Activated CD8-positive, alpha-beta memory T cell treated with anti-CD3 and anti-CD28 coated beads for 48 hours (primary cell): Measurements from ENCODE around the gene OTOG.

Experiments used
- DNase-seq, 3 experiments: peaks; one replicate each; pipeline ENCODE4 v3.0.0-alpha.2; 2020; ENCODE audit warnings: low read depth in 2 of 3, low spot score in 2 of 3

Gene OTOG

DNA sequence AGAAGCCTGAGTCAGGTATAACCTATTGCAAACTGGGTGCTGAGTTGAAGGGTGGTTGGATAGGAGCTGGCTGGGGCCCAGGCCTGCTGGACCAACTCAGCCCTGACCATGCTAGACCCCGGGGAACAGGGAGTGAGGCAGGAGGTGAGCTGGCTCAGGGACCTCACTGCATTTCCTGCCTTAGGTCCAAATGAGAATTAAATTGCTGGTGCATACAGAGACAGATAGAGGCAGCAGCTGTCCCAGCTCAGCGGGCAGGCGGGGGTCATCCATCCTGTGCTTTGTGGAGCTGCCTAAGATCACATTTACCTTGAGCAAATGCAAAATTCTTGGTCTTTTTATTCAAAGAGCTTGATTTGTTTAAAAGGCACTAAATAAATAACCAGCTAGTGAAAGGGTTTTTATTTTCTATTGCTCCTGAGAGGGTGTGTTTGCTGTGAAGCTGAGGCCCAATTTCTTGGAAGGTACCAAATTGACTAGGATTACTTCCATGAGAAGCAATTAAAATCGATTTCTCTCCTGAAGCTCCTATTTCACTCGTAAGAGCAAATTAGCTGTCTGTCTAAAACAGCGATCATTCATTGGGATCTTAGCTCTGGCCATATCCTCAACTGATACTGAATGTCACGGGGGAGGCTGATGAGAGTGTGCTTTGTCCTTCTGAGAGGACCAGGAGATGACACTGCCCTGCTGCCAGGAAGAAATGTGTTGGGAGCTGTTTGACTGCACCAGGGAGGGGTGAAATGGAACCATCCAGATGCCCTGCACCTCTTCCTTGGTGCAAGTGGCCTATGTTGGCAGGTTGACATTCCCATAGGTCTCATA lies 27.8 kb upstream of the OTOG start:
- no peak for DNase-seq

DNA sequence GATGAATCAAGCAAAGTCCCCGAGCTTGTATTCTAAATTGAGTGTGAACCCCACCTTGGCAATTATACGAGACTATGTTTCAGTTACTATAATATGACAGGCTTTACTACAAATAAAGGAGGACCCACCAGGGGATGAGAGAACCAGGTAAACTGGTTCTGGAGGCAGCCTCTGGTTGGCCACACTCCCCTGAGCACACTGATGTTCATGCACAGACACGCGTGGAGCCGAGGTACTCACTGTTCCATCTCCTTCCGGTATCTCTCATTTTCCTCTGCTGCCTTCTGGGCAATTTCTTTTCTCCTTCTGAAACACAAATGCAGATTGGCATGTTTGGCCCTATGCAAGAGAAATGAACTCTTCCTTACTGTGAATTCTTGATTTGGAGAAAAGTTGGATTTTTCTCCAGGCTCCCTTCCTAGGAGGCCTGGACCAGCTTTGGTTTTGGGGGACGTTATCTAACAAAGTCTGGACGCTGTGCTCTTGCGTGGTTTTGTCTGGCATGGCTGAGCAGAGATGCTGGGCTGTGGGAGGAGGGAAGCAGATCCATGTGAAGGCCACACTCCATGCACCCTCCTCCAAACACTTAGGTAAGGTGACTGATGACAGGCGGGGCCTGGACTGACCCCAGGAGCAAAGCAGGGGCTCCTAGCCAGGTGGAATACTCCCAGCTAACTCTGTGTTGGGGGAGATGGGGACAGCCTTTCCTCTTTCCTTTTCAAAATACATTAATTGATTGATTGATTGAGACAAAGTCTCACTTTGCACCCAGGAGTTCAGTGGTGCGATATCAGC lies 25.8 kb upstream of the OTOG start:
- DNase-seq = no peak

DNA sequence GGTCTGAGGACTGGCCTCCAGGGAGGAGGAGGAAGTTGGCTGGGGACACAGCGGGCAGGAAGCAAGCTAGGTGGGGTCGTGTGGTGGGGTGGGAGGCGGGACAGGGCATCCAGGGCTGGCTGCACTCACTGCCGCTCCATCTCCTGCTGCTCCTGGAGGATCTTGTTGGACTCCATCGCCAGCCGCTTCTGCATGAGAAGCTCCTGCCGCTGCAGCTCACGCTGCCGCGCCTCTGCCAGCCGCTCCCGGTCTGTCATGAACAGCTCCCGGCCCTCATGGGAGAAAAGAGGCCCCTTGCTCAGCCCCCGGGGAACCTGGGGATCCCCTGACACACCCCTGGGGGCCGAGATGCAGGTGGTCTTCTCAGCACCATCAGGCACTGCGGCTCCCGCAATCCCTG lies 24.4 kb upstream of the OTOG start:
- no peak for DNase-seq

DNA sequence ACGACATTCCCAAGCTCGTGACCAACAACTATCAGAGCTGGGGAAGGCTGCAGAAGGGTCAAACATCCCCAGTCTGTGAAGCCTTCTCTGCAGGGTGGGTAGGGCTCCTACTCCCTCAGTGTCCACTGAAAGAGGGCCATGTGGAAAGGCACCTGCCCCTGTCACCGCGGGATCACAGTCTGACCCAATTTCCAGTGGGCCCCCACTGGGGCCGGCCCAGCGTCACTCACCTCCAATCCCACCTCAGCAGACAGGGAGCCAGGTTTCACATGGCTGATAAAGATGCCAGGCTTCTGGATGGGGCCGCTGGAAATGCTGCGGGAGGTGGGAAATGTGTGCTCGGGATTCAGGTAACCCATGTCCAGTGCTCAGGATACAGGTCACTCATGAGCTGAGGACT lies 22.8 kb upstream of the OTOG start:
- DNase-seq = no peak

DNA sequence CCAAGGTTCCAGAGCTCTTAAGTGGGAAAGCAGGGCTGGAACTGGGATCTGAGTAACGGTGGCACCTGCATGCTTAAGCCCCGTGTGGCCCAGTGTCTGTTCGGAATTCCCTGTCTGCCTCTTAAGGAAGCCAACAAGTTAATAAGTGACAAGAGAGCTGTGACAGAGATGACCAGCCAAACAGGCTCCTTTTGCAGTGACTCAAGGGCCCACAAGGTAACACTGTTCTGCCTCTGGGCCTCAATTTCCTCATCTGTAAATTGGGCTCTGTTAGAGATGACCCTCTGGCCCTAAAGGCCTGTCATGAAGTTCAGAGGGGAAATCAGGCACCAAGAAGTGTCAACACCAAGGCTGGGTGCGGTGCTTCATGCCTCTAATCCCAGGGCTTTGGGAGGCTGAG lies 21.5 kb upstream of the OTOG start:
- no peak for DNase-seq

DNA sequence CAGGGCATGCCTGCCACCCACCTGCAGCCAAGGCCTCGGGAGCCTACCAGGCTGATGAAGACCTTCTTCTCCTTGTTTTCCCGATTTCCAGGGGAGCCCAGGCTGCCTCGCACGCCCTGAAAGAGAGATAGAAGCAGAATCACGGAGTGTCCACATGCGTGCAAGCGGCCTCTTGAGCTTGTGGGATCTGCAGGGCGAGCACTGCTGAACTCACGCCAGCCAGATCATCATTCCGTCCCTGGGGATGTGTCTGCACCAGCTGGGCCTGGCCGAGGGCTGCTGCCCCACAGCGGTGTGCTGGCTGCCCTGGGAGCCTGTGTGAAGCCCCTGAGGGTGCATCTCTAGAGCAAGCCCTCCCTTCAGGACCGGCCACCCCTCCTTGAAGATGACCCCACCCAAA lies 20.7 kb upstream of the OTOG start:
- no peak for DNase-seq

DNA sequence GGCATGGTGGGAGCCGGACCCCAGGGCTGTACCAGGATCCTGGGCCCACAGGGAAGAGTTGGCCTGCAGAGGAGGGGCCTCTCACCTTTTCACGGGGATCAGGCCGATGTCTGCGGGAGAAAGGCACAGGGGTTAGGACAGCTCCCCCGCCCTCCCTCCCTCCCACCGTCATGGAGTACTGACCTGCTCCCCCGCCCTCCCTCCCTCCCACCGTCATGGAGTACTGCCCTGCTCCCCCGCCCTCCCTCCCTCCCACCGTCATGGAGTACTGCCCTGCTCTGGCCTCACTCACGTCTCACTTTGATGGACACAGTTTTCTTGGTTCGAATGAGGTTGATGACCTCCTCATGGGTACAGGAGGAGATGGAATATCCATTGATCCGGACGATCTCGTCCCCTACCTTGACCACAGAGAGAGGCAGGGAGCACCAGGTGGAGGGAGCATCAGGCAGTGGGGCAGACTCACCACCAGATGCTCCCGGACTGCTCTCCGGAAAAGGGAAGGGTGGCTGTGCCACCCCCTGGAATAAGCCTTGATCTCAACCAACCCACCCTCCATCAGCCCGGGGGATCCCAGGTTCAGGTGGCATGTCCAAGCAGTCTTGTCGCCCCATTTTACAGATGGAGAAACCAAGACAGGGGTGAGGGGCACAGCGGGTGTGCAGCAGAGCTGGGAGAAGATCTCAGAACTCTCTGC lies 20.0 kb upstream of the OTOG start:
- no peak for DNase-seq

DNA sequence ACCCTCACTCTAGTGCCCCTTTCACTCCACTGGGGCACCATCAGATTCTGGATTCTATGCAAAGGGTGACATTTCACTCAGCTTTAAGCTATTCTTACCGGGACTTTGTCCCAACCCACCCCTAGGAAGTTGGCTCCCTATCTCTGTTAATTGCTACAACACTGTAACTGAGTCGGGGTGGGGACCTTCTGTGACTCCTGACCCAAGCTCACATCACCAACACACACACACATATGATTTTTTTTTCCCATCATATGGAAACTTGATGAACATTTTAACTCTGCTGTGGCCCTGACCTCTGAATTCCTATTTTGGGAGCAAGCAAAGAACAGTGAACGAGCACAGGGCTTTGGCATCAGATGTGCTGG lies 19.4 kb upstream of the OTOG start:
- no peak for DNase-seq

DNA sequence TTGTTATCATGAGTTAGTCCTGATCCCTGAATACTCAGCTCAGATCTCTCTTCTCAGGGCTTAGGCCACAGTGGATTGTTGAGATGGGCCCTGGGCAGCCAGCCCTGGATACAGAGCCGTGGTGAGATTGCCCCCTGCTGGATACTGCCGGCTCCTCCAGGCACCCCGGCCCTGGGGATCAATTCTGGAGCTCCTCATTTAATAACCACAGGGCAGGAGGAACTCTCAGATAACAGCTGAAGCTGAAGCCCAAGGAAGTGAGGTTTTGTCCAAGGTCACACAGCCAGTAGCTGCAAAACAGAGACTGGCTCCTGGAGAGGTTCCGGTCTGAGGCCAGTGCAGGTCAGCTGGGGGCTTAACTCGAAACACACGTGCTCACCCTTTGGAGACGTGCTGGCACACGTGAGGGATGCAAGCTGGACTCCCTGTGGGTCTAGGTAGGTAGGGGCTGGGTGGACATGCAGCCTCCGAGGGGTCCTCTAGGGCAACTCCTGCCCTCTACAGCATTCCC lies 18.8 kb upstream of the OTOG start:
- peak in 2 of 3 experiments; percentile 29 to 30 for DNase-seq

DNA sequence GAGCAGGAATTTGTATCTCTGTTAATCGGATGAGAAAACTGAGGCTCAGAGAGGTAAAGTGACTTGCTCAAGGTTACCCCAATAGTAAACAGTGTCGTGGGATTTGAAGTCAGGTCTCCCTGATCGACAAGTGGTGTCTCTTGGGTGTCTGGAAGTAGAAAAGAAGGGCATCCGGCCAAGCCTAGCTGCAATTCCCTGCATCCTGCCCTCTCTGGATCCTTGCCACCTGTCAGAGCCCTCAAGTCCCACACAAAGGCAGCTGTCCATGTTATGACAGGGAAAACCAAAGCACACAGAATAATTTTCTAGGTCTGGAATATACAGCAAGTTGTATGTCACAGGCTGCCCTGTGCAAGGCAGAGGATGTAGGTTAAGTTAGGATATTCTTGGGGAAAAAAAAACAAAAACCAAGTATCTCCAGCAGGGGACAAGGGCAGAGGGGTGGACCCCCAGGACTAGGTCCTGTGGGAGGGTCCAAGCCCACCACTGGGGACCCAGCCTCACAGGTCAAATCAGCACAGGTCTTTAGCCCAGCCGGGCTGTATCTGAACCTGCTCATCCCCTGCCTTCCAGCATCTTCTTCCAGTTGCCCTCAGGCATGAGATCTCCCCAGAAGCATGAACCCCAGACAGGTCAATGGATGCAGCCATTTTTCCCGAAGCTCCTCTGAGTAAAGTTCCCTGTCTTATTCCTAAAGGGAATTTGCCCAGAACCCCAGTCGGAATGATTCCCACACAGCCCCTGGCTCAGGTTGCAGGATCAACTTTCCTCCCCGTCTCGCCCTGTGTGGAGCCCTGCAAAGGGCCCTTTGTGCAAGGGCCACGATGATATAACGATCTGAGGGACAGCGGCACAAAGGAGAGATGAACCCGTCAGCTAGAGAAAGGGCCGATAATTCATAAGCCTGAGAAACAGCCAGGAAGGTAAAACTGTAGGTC lies 17.9 kb upstream of the OTOG start:
- DNase-seq = no peak

DNA sequence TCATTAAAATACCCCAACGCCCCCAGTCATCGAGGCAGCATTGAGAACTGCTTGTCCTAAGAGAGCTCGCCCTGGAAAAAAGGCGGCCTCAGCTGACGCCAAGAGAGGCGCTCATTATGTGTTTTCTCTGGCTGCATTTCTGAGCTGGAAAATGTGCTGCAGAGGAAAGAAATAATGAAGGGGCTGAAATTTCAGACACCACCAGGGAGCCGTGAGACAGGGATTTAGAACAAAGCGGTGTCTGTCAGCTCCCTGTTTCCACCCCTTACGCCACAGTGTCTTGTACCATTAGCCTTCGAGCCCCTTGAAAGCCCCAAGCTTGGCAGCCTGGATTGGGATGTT lies 17.2 kb upstream of the OTOG start:
- DNase-seq = no peak

DNA sequence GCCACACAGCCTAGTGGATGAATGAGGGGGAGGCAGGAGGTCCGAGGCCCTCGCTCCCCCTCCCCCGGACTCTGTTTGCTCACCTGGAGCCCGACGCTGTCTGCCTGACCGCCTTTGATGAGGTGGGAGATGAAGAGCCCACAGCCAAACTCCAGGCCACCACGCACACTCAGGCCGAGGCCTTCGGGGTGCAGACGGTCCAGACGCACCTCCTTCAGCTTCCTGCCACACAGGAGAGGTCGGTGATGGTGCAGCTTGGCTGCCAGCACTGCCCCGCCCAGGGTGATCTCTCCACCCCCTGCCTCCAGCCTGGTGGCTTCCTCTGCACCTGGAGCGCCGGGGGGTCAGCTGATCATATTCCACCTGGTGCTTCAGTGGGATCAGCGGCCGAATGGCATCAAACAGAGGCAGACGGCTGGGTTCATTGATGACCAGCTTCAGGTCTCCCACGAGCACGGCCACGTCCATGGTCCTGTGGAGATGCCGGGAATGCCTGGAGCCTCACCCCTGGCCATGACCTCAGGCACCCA lies 15.9 kb upstream of the OTOG start:
- DNase-seq = no peak

DNA sequence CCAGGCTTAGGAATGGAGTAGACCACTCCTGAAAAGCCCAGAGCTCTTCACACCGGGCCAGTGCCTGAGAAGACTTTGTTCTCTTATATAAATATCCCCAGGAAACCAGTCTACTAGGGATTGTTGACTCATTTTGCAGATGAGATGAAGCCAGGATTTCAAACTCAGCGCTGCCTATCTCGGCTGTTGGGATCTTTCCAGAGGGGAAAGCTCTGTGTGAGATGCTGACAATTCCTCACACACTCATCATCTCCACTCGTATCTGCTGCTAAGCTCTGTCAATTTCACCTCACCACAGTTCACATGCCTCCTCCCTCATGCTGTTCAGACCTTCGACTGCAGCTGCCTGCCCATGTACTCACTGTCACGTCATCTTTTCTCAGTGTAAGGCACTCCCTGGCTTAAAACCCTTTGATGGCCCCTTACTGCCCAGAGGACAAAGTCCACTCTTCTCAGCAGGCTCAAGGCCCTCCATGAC lies 15.4 kb upstream of the OTOG start:
- DNase-seq = no peak

DNA sequence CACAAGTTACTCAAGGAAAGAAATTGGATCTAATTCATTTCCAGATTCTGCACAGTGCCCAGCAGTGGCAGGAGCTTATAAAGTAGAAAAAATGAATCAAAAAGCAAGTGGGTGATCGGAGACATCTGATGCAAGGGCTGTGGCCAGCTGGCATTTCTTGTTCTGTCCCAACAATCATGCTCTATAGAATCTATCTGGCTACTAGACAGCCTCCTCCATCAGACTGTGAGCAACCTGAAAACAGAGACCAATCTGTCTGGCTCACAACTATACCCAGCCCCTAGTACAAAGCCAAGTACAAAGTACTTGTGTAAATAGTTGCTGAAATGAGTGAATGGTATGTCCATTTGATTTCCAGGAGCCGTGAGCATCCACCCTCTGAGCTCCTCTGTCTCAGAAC lies 14.3 kb upstream of the OTOG start:
- no peak for DNase-seq

DNA sequence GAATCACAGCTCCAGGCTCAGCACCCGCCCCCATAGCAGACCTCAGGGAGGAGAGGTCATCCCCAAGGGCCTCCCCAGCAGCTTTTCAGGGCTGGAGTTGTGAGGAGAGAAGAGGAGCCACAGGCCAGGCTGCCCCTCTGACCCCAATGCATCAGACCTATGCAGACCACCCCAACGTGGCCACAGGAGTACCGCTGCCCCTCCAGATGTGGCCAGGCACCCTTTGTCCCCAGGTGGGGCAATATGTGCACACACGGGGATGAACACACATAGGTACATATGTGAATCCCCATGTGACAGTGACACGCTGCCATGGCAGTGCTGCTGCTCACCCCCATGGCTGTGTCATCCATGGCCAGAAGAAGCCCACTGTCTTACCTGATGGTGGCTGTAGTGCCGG lies 13.7 kb upstream of the OTOG start:
- DNase-seq = no peak

DNA sequence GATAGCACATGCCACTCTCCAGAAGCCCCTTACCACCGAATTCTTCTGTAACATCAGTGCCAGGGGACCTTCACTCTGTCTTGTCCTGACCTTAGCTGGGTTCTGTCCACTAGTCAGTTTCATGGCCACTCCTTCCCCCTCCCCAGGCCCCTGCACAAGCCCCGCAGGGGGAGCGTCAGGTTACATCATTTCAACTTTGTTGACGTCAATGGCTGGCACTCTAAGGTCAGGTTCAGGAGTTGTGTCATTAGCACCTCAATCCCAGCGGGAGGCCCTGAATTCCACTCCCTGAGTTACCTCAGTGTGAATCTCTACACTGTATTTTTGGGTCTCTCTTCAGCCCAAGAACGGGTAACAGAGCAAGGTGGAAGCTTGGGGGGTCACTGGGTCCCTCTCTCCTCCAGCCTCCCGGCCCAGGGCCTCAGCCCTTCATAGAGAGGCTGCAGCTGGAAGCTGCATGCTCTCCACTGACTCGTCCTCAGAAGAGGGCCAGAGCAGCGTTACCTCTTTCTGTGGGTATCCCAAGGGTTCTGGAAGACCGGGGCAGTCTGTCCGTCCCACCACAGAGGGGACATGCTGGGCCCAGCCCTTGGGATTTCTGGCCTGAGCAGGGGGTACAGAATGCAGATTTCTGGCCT lies 13.2 kb upstream of the OTOG start:
- DNase-seq = no peak

DNA sequence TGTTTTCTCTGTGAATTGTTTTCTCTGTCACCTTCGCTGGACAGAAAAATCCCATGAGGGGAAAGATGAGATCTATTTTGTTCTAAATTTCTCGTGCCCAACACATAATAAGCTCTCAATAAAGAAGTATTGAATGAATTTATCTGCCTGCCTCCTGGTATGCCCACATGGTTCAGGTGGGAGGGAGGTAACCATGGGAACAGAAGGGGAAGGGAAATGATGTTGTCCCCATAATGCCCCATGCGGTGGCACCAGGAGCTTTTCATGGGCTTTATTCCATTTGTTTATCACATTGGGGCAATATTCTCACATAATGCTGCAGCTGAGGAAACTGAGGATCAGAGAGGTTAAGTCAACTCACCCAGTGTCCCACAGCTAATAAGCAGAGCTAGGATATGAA lies 11.6 kb upstream of the OTOG start:
- DNase-seq = no peak

DNA sequence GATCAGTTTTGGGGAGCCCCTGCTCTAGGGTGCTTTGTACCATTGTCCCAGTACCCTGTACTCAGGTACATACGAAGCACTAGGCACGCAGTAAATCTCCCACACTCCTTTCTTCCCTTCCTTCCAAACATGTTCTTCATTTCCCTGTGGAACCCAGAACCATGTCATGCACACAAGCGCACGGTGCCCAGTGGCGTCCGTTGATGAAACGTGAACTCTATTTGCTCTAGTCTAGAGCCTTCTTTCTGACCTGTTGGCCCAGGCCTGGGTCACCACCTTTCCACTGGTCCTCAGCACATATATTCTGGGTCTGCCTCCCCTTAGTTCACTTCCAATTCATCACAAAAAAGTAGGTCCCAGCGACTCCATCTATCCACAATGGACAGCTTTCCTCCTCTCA lies 9.8 kb upstream of the OTOG start:
- DNase-seq = no peak

DNA sequence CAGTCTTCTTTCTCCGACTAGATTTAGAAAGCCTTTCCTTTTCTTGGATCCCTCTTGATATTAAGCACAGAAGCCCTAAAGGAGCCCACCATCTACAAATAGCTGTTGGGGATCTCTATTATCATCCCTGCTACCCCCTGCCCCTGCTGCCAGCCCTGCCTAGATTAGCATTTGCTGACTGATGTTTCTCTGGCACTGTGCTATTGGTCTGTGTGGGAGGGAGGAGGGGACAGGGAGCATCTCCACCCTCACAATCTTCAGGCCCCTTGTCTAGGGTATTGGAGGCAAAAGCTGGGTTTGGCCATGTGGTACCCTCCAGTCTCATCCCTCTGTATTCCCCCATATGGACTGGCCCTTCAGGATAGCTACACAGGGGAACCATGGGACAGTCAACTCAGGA lies 9.0 kb upstream of the OTOG start:
- DNase-seq = no peak

DNA sequence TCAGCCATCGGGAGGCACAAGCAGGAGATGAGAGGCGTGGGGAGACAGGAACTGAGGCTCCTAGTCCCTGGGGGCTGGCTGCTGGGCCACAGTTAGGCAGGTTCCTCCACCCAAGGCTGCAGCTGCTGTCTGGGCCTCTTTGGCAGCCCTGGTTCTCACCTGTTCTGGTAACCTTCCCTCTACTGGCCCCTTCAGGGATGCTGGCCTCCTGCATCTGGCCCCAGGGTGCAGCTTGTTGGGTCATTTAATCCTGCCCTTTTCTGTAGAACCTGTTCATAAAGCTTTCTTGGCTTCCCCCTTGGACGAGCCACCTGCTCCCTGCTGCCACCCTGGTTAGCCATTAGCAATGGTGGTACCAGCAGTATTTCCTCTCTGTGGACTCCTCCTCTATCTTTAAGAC lies 8.3 kb upstream of the OTOG start:
- DNase-seq = no peak
